Measurements from ENCODE around the gene RAPGEF1. TPM values are rescaled to one million over a fixed set of nuclear protein-coding genes. Genes with fewer than 3 reads are reported as not detected.

RAPGEF1 gene
- total RNA-seq (2014; rRNA removed; shearing (Covaris generic)) (114 and 118 TPM in 2 replicates), total RNA-seq (2022) (243 and 277 TPM in 2 replicates), Bru-seq, nascent RNA (percentile 95 among the genes with signal in this experiment), BruChase-seq, experiment 1, labeled RNA remaining after a 6-hour chase (percentile 95 among the genes with signal in this experiment), BruChase-seq, experiment 2, labeled RNA remaining after a 2-hour chase (percentile 91 among the genes with signal in this experiment)
- long read RNA-seq, full-length matches to known transcripts: 13 of 144 reads
- long read RNA-seq, partial matches to known transcripts: 47 of 144 reads
- long read RNA-seq, other reads (novel, unspliced or antisense): 84 of 144 reads

DNA sequence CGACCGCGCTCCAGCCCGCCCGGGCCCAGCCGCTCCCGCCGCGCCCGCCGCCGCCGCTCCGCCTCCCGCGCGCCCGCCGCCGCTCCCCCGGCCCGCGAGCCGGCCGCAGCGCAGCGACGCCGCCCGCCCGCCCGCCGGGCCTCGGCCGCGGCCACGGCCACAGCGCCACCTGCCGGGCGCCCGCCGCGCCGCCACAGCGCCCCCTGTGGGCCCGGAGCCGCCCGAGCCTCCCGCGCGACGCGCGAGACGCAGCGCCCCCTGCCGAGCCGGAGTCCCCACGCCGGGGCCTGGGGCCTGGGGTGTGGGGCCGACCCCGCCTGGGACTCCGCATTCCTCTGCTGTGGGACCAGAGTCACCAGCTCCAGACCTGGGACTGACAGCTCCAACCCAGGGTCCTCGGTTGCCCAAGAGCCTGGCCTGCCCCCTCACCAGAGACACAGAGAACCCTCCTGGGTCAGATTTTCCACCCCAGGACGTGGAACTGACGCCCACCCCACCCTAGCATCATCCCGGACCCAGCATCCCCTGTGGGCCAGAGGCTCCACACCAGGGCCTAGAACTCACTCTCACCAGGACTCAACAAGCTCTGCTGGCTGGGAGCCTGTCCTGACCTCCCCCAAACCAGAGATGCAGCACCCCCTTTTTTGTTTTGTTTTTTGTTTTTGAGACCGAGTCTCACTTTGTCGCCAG is at the start of gene RAPGEF1:
RAPGEF1 (minus strand) TSS at position 118 of the 690 bp plus-strand sequence. CDS start 246 bp downstream, outside the sequence.
- peaks cover 42% of the 10 kb centered on the region for H3K79me2 ChIP-seq (ENCODE audit: insufficient read depth, low read depth, low read length)
- intact Hi-C loops (cut with micrococcal nuclease; ENCODE audit: unreplicated experiment): loop anchor here (2.0 to 5.0 kb wide), 6 partner anchors 15 to 463 kb away; partner anchors contain the start of gene FAM78A
- H3K9me2 ChIP-seq (ENCODE audit: insufficient read depth, low read length): no peaks in the 10 kb centered on the region
- no peaks in the 10 kb centered on the region for H4K20me1 ChIP-seq (ENCODE audit: insufficient read depth, low read length)
- ChIA-PET CTCF (ENCODE audit: unreplicated experiment) (interaction anchor here (0.5 to 0.8 kb wide), 2 partner anchors 74 to 85 kb away, joined by 3 read pairs; no protein-coding TSS in a partner anchor), POLR2A (interaction anchor here (0.5 to 2.4 kb wide), 4 partner anchors 10 to 1456 kb away, joined by 4 to 12 read pairs (median 7); no protein-coding TSS in a partner anchor)
- TF ChIP-seq EZH2phosphoT487 (IDR thresholded peaks at IDR 0.05; ENCODE audit: borderline replicate concordance, low read depth, low read length) (no peak), CTCF (conservative IDR thresholded peaks at IDR 0.05; ENCODE audit: low read length) (peak; percentile 82)
- peak within 1 kb of the TSS; percentile 97 for H3K4me2 ChIP-seq (ENCODE audit: low read length)
- H3K36me3 ChIP-seq (ENCODE audit: insufficient read depth, low read length): peaks cover 23% of the 10 kb centered on the region; the same call in 1 of the 2 replicates
- H3K27ac ChIP-seq (ENCODE audit: low read depth, low read length, poor library complexity, severe bottlenecking): peak within 1 kb of the TSS; percentile 100
- peak within 1 kb of the TSS; percentile 81 for H3K4me3 ChIP-seq (ENCODE audit: low read depth, low read length, poor library complexity, severe bottlenecking)
- H2AFZ ChIP-seq (ENCODE audit: low read length): peak within 1 kb of the TSS; percentile 38; the same call in 1 of the 2 replicates
- peaks cover 70% of the 10 kb centered on the region for H3K4me1 ChIP-seq (ENCODE audit: insufficient read depth, low read length, poor library complexity, severe bottlenecking)
- BruUV-seq (replicated peaks): no TSS peak
- peak; percentile 84 for DNase-seq (ENCODE audit: low spot score)
- H3K9me3 ChIP-seq (ENCODE audit: low read length): no peaks in the 10 kb centered on the region

- no TSS peak for BruUV-seq (replicated peaks)
Measured at GRCh38 chr9:131788851-131789250, 49.0 kb upstream of the RAPGEF1 start.

More at GRCh38 chr9:131788851-131789250, 49.0 kb upstream of the RAPGEF1 start:
- no peak for DNase-seq (ENCODE audit: low spot score)
- no peaks in the 10 kb centered on the region for H3K4me1 ChIP-seq (ENCODE audit: insufficient read depth, low read length, poor library complexity, severe bottlenecking)
- H3K9me3 ChIP-seq (ENCODE audit: low read length): no peaks in the 10 kb centered on the region
- H3K36me3 ChIP-seq (ENCODE audit: insufficient read depth, low read length): no peaks in the 10 kb centered on the region
- no peaks in the 10 kb centered on the region for H3K9me2 ChIP-seq (ENCODE audit: insufficient read depth, low read length)
- intact Hi-C loops (cut with micrococcal nuclease; ENCODE audit: unreplicated experiment): no loop called here
- H3K4me3 ChIP-seq (ENCODE audit: low read depth, low read length, poor library complexity, severe bottlenecking): no peak overlapping the region
- ChIA-PET POLR2A (no interaction called here), CTCF (ENCODE audit: unreplicated experiment) (no interaction called here)
- H2AFZ ChIP-seq (ENCODE audit: low read length): no peak overlapping the region
- no peaks in the 10 kb centered on the region for H4K20me1 ChIP-seq (ENCODE audit: insufficient read depth, low read length)
- no peak for TF ChIP-seq CTCF (conservative IDR thresholded peaks at IDR 0.05; ENCODE audit: low read length)
- no peak for TF ChIP-seq EZH2phosphoT487 (IDR thresholded peaks at IDR 0.05; ENCODE audit: borderline replicate concordance, low read depth, low read length)
- H3K4me2 ChIP-seq (ENCODE audit: low read length): no peak overlapping the region
- no peak overlapping the region for H3K27ac ChIP-seq (ENCODE audit: low read depth, low read length, poor library complexity, severe bottlenecking)
- no peaks in the 10 kb centered on the region for H3K79me2 ChIP-seq (ENCODE audit: insufficient read depth, low read depth, low read length)
